Heart right ventricle (tissue), 16 donors: ENCODE data around the gene AEN. TPM values are rescaled to one million over a fixed set of nuclear protein-coding genes. Genes with fewer than 3 reads are reported as not detected.

Source experiments
- ATAC-seq, 8 donors: fragments of 200-7000 bp; cut with Tn5 transposase; one replicate each; pipeline ENCODE4 v1.9.1; 2020; ENCODE audit warnings: mild to moderate bottlenecking in 8 of 8, moderate library complexity in 8 of 8, moderate number of reproducible peaks in 1 of 8
- DNase-seq, 2 donors: peaks; one replicate each; pipeline ENCODE4 v3.0.0-alpha.2; 2020
- H3K27ac ChIP-seq, 10 donors: fragments of 200-600 bp; sonication (generic) in 2 of 10; one replicate each; pipeline versions ENCODE4 v1.5.0 to v1.8.0; 2020 to 2022; ENCODE audit warnings: mild to moderate bottlenecking in 3 of 10
- H3K27me3 ChIP-seq, 7 donors: fragments of 200-600 bp; one replicate each; pipeline ENCODE4 v1.8.0; 2021 to 2022; ENCODE audit warnings: mild to moderate bottlenecking in 2 of 7
- H3K36me3 ChIP-seq, 9 donors: fragments of 200-600 bp; sonication (generic) in 1 of 9; one replicate each; pipeline versions ENCODE4 v1.5.0 to v1.8.0; 2020 to 2022; ENCODE audit warnings: mild to moderate bottlenecking in 2 of 9
- H3K4me1 ChIP-seq, 9 donors: fragments of 200-600 bp; sonication (generic) in 1 of 9; one replicate each; pipeline versions ENCODE4 v1.5.0 to v1.8.0; 2020 to 2022; ENCODE audit warnings: mild to moderate bottlenecking in 4 of 9
- H3K4me3 ChIP-seq, 10 donors: fragments of 200-600 bp; sonication (generic) in 2 of 10; one replicate each; pipeline versions ENCODE4 v1.5.0 to v1.8.0; 2020 to 2022; ENCODE audit warnings: mild to moderate bottlenecking in 7 of 10, moderate library complexity in 2 of 10
- H3K9me3 ChIP-seq, 11 donors: fragments of 200-600 bp in 10 of 11; sonication (generic) in 2 of 11; one replicate each; pipeline versions ENCODE4 v1.5.0 to v1.8.0; 2013 to 2022; ENCODE audit warnings: mild to moderate bottlenecking in 2 of 11, control low read depth in 1 of 11, moderate library complexity in 1 of 11
- CTCF ChIP-seq, 9 donors: fragments of 200-600 bp; sonication (generic) in 2 of 9; IDR thresholded peaks; one replicate each; pipeline versions ENCODE4 v1.5.0 to v1.8.0; 2021 to 2022; ENCODE audit warnings: antibody characterized with exemption in 9 of 9, mild to moderate bottlenecking in 5 of 9, moderate library complexity in 1 of 9
- WGBS, 2 donors: extraction: QIAGEN DNeasy Blood & Tissue Kit; methylation state at CpG; one replicate each; pipeline ENCODE4 v1.1.7; 2013; ENCODE audit warnings: inconsistent platforms in 1 of 2; 5-methylcytosine and 5-hydroxymethylcytosine counted together
- intact Hi-C, 10 donors: fragments of 100-400 bp; cut with DNase I; formaldehyde crosslinking; loops; one replicate each; pipeline versions ENCODE4 v1.11.1 to v1.14.2; 2022
- polyA plus RNA-seq, 2 donors: library from polyadenylated mRNA; stranded (reverse); fragments of 200-250 nt; gene quantifications; one replicate each; pipeline ENCODE4 v1.2.3, GENCODE V29; 2013
- total RNA-seq, 10 donors: library from RNA; stranded (reverse); fragmentation: NEBNext Ultra II Directional in 3 of 10; extraction: Animal tissue kit (Norgen Biotek cat#: 25700) in 3 of 10; gene quantifications; one replicate each; pipeline versions ENCODE4 v1.2.1 to v1.2.4, GENCODE V29; 2021 to 2023
- donor health status: Arrhythmogenic right ventricular cardiomyopathy.
- donor health status: ischemic (EF 13 %, LVEDD 7.1; RV severe dilation, severe dysfunction).
- donor health status: healthy with polysubstance abuse.
- donor health status: DM: no; HTN: yes; CAD: no.
- donor health status: DM: no; HTN: no; CAD: no.
- donor health status: ischemic (EF 25% LVEDD 6.9; RV normal size, moderate dysfunction).
- donor health status: ischemic (EF 25% LVEDD 5.7; RV mildly dilated, moderate dysfunction).
- donor health status: healthy.
- donor health status: DM: yes; HTN: yes; CAD: no.
- donor health status: Ischemic cardiomyopathy.
- donor health status: ischemic (EF 35%, LVEDD 5.7; RV mildly dilated, moderate dysfunction).
- donor health status: nonischemic (EF 11% LVEDD 7.7; RV severe dilation, severe dysfunction).
- donor health status: DM: yes; HTN: yes; CAD: no.
- donor health status: PGD.
- donor health status: ischemic (EF 29% LVEDD 5.4; RV normal size, mild dysfunction).
- donor health status: nonischemic (EF 23%, LVEDD 6.1; RV moderate dilation, normal function).

The AEN gene
- total and polyA plus RNA-seq, 12 donors = 3.4 to 13.2 (median 5.6) TPM

- DNase-seq = no peak
- TF ChIP-seq CTCF (IDR thresholded peaks at IDR 0.05) = no peak
- Histone ChIP-seq H3K4me3 (no peak overlapping the region), H3K27me3 (peaks cover 0 to 6% (median under 1%) of the 10 kb centered on the region in 7 donors), H3K4me1 (peaks cover 0 to 4% (median 0%) of the 10 kb centered on the region in 9 donors), H3K36me3 (no peaks in the 10 kb centered on the region), H3K9me3 (no peaks in the 10 kb centered on the region), H3K27ac (no peak overlapping the region)
- WGBS, 2 donors = 39 to 46% methylated on average over 7 of the region's 7 CpGs
- intact Hi-C loops = loop anchor here in 6 of 10 donors (2.0 to 10.0 kb wide), 3 partner anchors 69 to 137 kb away; partner anchors contain the start of gene DET1 (in 1 of the 6)
- no peak for ATAC-seq
Measured at GRCh38 chr15:88613074-88613944, 7.8 kb upstream of the AEN start.

GRCh38 chr15:88615303-88616107 is 5.6 kb upstream of the AEN start:
- no peaks in the 10 kb centered on the region for H3K27me3 ChIP-seq
- 74 to 76% methylated on average over 11 of the region's 11 CpGs for WGBS, 2 donors
- no peak for DNase-seq
- no peak overlapping the region for H3K4me3 ChIP-seq
- no peaks in the 10 kb centered on the region for H3K36me3 ChIP-seq
- no peak for ATAC-seq
- no peak overlapping the region for H3K27ac ChIP-seq
- TF ChIP-seq CTCF (IDR thresholded peaks at IDR 0.05) = no peak
- intact Hi-C loops = loop anchor here in 2 of 10 donors (2.0 to 10.0 kb wide), 2 partner anchors 71 to 139 kb away; partner anchors contain the start of gene DET1 (in 1 of the 2)
- H3K4me1 ChIP-seq = peaks cover 0 to 4% (median 1%) of the 10 kb centered on the region in 9 donors
- no peaks in the 10 kb centered on the region for H3K9me3 ChIP-seq

GRCh38 chr15:88616240-88616639 is 4.9 kb upstream of the AEN start:
- 81 to 87% methylated on average over 4 of the region's 4 CpGs for WGBS, 2 donors
- no peaks in the 10 kb centered on the region for H3K9me3 ChIP-seq
- peaks cover 0 to 9% (median 6%) of the 10 kb centered on the region in 9 donors for H3K4me1 ChIP-seq
- no peaks in the 10 kb centered on the region for H3K36me3 ChIP-seq
- DNase-seq (no peak), ATAC-seq (no peak)
- H3K27me3 ChIP-seq = no peaks in the 10 kb centered on the region
- no peak overlapping the region for H3K4me3 ChIP-seq
- no peak overlapping the region for H3K27ac ChIP-seq
- intact Hi-C loops = loop anchor here in 1 of 10 donors (10.0 kb wide), 1 partner anchor 71 kb away; the partner anchor contains the start of gene DET1
- no peak for TF ChIP-seq CTCF (IDR thresholded peaks at IDR 0.05)
